ENCODE measurements around the gene CABLES2.
"Not testable (repeated sequence)": the region's sequence is repeated elsewhere in the genome, so short reads cannot be mapped to it uniquely, and the experiment has no call there.

The CABLES2 gene

DNA sequence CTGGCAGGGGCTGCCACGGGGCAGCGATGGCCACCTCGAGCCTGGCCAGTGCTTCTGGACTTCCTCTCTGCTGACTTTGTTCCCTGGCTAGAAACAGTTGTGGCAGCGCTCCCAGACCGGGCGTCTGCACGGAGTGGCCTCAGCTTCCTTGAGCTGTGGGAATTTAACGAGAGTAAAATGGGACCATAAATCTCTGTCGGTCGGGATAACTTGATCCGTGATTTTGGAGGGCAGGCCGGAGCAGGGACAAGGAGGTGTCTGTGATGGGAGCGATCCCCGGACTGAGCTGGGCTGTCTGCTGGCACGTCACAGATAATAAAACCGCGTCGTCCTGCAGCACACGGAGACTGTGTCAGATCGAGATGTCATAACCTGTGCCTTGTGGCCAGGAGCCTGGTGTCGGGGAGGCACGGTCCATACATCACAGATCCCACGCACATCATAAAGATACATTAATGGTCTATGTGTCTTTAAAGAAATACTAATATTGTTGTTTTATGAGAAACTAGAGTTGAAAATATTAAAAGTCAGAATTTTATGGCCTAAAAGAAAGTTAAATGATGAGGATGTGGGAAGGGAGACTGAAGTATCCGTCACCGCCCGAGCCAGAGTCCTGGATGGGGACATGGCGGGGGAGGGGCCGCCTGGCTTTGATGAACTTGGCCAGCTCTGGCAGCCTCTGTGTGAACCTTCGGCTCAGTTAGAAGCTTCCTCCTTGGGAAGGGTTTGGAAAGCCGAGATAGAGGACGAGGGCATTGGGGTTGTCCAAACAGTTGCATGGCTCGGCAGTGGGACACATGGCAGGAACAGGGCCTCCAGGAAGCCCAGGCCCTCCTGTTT, 26.8 kb upstream of the CABLES2 start:
- no peak for DNase-seq

DNA sequence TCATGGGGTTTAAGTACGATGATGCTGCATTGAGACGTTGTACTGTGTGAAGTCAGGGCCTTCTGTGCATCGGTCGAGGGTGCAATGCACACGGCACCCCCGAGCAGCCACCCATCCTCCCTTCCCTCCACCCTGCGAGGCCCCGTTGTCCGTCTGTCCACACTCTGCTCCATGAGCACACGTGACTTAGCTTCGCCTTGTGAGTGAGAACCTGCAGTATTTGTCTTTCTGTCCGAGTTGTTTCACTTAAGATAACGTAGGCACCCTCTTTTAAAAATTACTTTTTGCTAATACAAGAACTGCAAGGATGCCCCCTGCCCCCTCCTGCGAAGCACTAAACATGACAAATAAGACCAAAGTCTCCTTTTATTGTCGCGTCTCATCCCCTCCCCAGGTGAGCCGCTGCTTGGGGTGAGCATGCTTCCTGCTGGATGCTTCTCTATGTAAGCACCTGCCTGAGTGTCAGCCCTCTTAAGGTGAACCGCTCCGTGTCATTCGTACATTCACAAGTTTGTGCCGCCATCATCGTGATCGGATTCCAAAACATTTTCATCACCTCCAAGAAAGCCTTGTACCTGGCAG, 23.9 kb upstream of the CABLES2 start:
- DNase-seq: no peak

DNA sequence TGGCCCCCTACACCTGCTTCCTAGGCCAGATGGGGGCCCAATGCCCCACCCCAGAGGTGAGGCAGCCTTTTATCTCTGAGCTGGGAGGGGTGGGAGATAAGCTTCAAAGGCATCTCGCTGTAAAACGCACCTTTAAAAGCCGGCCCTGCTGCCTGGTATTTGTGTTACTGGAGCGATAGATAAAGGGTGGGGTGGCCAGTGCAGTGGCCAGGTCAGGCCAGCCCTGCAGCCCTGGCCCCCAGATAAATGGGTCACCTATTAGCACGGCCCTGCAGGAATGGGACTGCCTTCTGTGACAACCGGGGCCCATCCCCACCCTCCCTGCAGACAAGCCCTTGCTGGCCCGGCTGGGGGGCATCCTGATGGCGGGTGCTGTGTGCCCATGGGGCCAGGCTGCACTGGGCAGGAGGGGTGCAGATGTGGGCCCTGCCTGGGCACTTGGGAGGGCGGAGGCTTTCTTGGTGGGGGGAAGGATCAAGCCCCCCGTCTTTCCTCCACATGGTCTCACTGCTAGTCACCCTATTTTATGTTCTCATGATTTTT, 23.3 kb upstream of the CABLES2 start:
- no peak for DNase-seq

DNA sequence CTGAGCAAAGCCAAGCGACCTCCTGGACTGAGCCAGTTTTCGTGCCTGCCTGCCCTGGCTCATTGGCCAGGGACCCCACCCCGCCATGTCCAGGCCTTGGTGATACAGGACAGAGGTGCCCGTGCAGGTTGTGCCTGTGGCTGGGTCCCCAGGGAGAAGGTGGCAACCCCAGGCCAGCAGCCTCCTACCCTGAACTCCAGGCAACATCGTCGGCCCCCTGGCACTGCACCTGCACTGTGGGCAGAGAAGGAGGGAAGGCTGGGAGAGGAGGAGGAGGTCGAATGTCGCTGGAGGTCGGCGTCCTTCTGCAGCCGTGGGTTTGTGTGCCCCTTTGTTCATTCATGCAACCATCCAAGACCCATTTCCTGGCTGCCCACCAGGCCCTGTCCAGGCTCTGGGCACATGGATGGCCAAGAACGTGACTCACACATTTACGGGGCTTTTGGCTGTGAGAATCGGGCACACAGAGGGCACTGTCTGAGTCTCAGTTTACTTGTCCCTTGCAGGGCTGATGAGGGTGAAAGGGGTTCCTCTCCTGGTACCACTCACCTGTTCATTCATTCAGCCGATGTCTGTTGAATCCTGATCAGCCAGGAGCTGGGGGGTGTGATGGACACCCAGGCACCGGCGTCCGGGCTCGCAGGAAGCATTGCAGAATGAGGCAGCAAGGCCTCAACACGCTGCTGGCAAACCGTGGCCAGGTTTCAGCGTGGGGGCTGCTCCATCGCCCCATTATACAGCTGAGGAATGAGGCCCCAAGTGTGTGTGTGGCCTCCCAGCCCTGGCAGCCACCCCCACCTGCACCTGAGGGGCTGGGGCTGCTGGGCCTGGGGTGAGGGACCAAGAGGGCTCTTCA, 22.6 kb upstream of the CABLES2 start:
- DNase-seq: no peak

DNA sequence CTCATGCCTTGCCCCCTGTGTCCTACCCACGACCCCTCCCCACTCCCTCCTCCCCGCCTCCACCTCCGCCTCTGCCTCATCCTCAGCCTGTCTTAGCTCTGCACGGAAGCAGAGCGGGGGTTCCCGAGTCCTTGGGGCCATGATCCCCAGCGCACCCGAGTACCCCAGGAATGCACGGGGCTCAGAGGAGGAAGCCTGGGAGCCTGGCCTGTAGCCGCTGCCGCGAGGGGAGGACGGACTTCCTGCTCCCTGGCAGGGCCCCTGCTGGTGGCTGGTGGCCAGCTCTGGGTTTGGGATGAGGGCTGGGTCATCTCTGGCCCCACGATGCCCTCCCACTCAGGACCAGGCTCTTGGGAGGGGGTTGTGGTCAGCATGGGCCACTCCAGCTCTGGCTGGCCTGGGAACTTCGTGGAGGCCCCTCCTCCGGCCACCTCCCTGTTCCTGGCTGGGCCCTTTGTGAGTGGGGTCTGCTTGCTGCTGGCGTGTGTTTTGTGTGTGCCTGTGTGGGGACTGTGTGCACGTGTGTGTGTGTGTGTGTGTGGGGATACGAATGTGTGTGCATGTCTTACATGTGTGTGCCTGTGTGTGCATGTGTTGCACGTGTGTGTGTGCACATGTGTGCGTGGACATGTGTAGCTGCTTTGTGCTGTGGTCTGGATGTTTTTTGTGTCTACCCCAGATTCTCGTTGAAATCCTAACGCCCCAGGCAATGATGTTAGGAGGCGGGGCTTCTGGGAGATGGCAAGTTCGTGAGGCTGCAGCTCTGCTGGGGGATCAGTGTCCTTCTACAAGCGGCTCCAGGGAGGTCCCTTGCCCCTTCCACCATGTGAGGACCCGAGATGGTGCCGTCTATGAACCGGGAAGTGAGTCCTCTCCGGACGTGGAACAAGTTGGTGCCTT, 21.6 kb upstream of the CABLES2 start:
- no peak for DNase-seq

DNA sequence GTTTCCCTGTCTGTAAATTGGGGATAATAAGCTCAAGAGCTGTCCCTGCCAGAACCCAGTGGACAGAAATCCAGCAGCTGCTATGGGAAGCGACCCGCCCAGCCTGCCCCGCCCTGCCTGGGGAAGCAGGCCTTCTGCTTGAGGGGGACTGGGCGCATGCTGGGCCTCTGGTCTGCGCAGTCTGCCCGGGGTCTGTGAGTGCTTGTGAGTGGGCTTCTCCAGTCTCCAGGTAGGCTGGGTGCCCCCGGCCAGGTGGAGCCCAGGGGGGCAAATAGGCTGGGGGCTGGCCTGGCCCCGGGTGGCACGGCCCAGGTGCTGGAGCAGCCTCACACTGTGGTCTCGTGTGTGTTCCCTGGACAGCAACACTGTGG, 20.9 kb upstream of the CABLES2 start:
- no peak for DNase-seq

DNA sequence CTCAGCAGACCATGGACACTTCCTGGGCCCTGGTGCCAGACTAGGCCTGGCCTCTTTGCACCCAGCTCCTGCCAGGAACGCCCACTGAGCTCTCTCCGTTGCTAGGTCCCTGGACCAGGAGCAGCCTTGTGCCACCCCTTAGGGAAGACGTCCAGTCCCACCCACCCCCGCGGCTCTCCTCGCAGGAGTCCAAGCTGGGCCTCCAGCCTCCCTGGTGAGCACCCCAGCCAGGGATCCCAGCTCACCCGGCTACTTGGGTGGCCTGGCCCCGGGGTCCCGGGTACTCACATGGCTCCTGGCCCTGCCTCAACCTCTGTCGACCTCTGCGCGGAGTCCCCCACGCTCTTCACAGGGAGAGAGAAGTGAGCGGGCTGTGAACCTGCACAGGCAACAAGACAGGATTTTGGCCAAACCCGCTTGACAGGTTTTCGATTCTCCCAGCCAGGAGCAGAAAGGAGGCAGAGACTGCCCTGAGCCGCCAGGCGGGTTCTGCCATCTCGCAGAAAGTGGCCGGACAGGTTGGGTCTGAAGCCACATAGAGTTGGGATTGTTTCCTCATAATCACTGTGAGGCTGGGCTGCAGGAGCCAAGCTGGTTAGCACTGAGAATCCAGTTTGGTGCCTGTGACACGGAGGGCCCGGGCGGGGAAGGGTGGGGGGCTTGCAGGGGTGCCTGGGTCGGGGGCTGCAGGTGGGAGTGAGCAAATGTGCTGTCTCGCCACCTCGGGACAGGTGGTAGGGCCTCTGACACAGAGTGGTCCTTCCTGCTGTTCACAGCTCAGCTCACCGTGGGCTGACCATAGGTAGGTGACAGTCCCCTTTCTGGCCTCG, 20.3 kb upstream of the CABLES2 start, which contains the start of gene RBBP8NL:
Gene RBBP8NL (minus strand): TSS at position 368 of the 830 bp plus-strand sequence. CDS start 7,892 bp downstream, outside the sequence.
- no peak for DNase-seq

DNA sequence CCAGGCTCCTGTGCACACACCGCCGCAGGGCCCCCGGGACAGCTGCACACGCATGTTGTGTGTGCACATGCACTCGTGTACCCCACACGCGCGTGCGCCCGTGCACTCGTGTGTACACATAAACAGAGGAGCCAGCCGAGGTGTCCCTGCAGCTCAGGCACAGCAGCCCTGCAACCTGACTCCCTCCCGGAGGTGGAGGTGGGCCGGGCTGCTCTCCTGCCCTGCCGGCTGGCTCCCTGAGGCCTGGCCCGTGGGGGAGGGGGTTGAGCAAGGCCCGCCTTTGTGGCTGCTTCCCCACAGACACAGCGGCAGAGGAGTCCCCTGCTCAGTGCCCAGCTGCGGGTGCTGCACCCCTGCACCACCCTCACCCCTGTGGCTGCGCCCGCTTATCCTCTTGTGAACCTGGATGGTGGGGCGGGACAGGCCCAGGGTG, 19.6 kb upstream of the CABLES2 start:
- DNase-seq: no peak

DNA sequence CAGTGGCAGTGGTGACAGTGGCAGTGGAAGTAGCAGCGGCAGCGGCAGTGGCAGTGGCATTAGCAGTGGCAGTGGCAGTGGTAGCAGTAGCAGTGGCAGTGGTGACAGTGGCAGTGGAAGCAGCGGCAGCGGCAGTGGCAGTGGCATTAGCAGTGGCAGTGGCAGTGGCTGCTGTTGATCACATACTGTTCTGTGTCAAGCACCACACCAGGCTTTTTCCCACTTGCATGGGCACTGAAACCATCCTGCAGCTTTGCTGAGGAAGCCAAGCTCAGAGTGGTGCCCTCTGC, 18.9 kb upstream of the CABLES2 start:
- not testable (repeated sequence) for DNase-seq

DNA sequence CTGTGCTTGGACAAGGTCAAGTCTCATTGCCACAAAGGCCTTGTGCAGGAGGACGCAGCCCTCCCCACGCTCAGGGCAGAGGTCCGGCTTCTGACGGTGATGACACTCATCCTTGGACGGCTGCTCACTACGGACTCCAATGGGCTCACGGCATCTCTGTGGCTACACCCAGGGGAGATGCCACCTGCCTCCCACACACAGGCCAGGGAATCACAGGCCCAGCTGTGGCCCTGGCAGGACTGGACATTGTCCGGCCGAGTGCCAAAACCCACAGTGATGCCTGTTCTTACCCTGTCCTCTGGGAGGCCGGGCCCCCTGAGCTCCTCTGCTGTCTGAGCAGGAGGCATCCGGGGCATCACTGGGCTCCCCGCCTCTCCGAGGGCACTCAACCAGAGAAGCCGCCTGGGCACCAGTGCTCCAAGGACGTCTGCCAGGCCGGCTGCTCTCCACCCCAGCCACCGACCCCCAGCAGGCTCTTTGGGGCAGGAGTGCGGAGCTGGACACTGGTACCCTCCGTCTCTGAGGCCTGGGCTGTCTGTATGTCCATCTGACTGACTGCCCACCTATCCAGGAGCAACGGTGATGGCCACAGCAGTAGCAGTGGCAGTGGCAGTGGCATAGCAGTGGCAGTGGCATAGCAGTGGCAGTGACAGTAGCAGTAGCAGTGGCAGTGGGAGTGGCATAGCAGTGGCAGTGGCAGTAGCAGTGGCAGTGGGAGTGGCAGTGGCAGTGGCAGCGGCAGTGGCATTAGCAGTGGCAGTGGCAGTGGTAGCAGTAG, 18.4 kb upstream of the CABLES2 start:
- no peak for DNase-seq

DNA sequence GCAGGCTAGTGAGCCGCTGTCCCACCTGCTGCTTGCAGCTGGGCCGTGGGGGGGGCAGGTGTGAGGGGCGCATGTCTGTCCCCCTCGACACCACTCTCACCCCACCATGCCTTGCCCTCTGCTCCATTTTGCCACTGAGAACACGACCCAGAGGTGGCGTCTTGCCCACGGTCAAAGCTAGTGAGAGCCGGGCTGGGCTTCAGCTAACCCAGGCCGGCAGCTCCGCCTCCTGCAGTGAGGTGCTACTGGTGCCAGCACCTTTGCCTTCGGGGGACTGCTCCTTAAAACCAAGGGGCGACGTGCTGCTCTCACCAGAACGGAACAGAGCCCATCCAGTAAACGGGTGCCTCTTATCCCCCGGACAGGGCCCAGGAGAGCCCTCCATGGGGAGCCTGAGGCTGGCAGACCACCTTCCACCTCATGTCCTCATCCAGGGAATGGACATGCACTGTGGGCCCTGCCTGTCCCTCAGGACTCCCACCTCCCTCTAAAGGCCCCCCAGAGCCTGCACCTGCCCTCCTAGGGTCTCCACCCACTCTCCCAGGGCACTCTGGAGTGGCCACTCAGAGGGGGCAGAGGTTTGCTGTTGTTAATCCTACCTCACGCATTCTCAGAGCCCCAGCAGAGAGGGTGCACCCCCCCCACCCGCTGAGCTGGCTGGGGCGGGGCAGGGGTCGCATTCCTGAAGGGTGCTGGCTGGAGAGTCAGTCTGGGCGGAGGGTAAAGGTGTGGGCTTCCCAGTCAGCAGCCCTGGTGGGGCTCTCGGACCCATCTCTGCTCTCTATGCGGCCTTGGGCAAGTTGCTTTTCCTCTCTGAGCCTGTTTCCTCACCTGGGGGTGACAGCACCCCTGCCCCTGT, 17.4 kb upstream of the CABLES2 start:
- no peak for DNase-seq

DNA sequence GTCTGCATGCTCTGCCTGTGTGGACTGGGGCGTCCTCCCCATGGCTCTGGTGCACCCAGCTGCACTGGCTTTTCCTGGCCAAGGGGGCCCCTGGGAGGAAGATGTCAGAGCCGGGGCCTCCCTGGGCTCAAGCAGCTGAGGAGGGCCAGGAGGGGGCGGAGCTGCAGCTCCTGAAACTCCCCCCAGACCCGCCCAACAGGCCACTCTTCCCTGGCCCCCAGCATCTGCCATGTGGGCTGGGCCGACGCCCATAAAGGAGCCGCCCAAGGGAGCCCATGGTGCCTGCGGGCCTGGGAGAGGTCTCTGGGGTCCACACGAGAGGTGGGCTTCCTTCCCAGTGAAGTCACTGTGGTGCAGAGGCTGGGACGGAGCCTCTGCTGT, 16.2 kb upstream of the CABLES2 start:
- DNase-seq: no peak

DNA sequence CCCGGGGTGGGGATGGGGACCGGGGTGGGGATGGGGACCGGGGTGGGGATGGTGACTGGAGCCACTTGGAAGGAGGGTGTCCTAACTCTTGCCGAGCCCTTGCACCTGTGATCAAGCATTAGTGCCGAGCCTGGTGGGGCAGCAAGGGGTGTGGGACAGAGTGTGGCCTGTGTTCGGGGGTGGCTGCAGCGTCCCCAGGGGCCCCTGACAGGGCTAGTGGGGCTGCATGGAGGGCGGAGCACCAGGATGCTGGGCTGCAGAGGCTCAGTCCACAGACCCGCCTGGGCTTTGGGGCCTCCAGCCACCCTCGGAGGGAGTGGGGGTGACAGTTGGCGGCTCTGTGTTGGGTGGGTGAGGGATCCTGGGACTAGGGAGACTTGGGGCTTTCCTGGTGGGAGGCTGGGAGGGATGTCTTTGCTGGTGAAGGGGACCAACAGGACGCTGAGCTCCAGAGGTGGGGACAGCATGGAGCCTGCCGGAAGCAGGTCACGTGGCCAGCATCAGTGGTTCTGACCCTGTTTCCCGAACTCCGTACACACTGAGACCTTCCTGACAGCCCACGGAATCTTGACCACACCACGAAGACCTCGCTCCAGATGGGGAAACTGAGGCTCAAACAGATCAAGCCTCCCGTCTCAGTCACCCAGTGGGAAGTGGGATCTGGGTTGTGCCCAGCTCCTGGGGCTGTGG, 15.7 kb upstream of the CABLES2 start:
- DNase-seq: no peak

DNA sequence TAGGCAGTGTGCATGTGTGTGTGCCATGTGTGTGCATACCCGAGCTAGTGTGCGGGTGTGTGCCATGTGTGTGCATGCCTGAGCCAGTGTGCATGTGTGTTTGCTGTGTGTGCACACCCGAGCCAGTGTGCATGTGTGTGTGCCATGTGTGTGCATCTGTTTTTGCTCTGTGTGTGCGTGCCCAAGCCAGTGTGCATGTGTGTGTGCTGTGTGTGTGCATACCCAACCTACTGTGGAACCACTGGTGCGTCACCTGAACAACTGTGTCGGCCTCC, 14.6 kb upstream of the CABLES2 start:
- no peak for DNase-seq

DNA sequence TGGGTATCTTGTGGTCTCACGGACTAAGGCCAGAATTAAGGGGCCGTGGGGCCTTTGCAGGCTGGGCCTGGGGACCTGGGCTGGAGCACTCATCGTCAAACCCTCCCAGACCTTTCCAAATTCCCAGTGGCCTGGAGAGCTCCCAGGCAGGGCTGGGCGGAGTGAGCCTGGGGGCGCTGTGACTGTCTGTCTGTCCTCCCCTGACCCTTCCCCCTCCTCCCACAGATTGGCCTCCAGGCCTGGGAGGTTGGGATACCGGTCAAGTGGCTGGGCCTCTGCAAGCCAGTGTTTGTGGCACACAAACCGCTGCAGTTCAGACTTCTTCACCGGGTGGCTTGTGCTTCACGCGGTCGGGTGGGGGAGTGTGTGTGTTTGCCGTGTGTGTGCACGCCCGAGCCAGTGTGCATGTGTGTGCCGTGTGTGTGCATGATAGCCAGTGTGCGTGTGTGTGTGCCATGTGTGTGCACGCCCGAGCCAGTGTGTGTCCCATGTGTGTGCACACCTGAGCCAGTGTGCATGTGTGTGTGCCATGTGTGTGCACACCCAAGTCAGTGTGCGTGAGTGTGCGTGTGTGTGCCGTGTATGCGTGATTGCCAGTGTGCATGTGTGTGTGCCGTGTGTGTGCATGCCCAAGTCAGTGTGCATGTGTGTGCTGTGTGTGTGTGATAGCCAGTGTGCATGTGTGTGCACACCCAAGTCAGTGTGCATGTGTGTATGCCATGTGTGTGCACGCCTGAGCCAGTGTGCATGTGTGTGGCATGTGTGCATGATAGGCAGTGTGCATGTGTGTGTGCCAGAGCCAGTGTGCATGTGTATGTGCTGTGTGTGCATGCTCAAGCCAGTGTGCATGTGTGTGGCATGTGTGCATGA, 14.0 kb upstream of the CABLES2 start:
- no peak for DNase-seq

DNA sequence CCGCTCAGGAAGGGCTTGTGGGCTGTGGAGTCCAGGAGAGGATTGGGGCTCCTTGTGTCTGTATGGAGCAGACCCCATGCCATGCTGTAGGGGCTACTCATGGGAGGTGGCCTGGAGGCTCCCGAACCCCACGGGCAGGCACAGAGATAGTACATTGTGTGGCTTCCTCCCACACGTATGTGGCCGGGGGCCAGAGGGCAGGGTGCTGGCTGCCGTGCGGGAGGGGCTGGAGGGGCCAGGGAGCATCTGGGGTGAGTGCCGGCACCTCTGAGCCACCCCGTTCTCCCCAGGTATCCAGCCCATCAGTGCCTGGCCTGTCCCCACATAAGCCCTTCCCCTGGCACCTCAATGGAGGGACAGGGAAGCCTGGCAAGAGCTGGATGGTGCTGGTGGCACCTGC, 12.7 kb upstream of the CABLES2 start:
- DNase-seq: no peak

DNA sequence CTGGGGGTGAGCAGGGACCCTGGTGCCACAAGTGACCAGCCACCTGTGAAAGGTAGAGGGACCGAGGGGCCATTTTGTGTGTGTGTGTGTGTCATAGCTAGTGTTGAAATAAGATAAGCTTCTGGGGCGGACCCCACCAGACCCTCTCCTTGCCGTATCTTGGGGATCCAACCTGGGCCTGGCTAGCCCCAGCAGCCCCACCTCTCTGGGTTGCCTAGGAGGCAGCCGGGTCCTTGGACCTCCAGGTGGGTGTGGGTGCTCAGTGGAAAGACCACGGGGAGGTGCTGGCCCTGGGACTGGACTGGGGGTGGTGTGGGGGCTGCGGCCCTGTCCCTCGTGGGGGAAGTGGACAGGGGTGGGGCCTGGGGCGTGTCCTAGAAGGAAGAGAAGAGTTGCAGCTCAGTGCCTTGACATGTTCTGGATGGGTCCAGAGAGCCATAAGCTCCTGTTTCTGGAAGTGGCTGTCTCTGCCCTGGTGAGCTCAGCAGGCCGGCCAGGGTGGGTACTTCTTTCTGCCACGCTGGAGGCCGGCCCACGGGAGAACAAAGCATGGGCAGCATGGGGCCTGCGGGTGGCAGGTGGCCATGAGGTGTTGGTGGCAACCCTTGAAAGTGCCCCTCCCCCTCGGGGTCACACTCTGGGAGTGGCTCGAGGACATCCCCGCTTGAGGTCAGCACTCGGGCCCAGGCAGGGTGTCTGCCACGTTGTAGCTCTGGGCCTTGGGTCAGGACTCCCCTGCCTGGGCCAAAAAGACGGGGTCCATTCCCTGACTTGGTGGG, 11.8 kb upstream of the CABLES2 start:
- DNase-seq: no peak

All from SIG-M5 (cell line).